Smooth muscle cell (in vitro differentiated cells): ENCODE data around the gene AVPR2. TPM values are rescaled to one million over a fixed set of nuclear protein-coding genes. Genes with fewer than 3 reads are reported as not detected.

Experiments
- DNase-seq: peaks from one replicate; lab custom pipeline; 2025; ENCODE audit not compliant: unreplicated experiment; lab: John Stamatoyannopoulos, UW
- H2AFZ ChIP-seq: fragments of 200-600 bp; sonication (generic); 2 replicates; pipeline ENCODE4 v1.6.0; 2016; ENCODE audit warnings: antibody characterized with exemption, low read depth, mild to moderate bottlenecking
- H3F3A ChIP-seq: fragments of 200-600 bp; sonication (generic); 2 replicates; pipeline ENCODE4 v1.6.0; 2017; ENCODE audit warnings: antibody characterized with exemption, low read depth
- H3K27ac ChIP-seq: fragments of 200-600 bp; sonication (generic); 2 replicates; pipeline ENCODE4 v1.5.1; 2016; ENCODE audit warnings: low read depth, mild to moderate bottlenecking
- H3K27me3 ChIP-seq: fragments of 200-600 bp; sonication (generic); 2 replicates; pipeline ENCODE4 v1.6.1; 2016; ENCODE audit warnings: low read depth, mild to moderate bottlenecking
- H3K36me3 ChIP-seq: fragments of 200-600 bp; sonication (generic); 2 replicates; pipeline ENCODE4 v1.5.1; 2016; ENCODE audit warnings: low read depth
- H3K4me1 ChIP-seq: fragments of 200-600 bp; sonication (generic); 2 replicates; pipeline ENCODE4 v1.5.1; 2016; ENCODE audit warnings: low read depth
- H3K4me2 ChIP-seq: fragments of 200-600 bp; sonication (generic); 2 replicates; pipeline ENCODE4 v1.6.0; 2016; ENCODE audit warnings: mild to moderate bottlenecking
- H3K4me3 ChIP-seq: fragments of 200-600 bp; sonication (generic); 2 replicates; pipeline ENCODE4 v1.5.1; 2016; ENCODE audit warnings: mild to moderate bottlenecking
- H3K79me2 ChIP-seq: fragments of 200-600 bp; sonication (generic); 2 replicates; pipeline ENCODE4 v1.6.0; 2016; ENCODE audit warnings: low read depth, mild to moderate bottlenecking
- H3K9ac ChIP-seq: fragments of 200-600 bp; sonication (generic); 2 replicates; pipeline ENCODE4 v1.6.0; 2016; ENCODE audit warnings: low read depth
- H3K9me3 ChIP-seq: fragments of 200-600 bp; sonication (generic); replicated peaks from 2 replicates; pipeline ENCODE4 v1.5.1; 2016; ENCODE audit warnings: low read depth
- H4K20me1 ChIP-seq: fragments of 200-600 bp; sonication (generic); 2 replicates; pipeline ENCODE4 v1.6.0; 2016; ENCODE audit warnings: low read depth
- CTCF ChIP-seq: fragments of 200-600 bp; sonication (generic); IDR thresholded peaks from 2 replicates; pipeline ENCODE4 v1.5.1; 2017; ENCODE audit warnings: borderline replicate concordance, mild to moderate bottlenecking, antibody characterized with exemption; ENCODE audit not compliant: insufficient read depth, poor library complexity, severe bottlenecking
- WGBS: methylation state at CpG from one replicate; pipeline ENCODE4 v1.1.7; 2016; ENCODE audit warnings: low lambda C conversion rate; 5-methylcytosine and 5-hydroxymethylcytosine counted together
- polyA plus RNA-seq: library from polyadenylated mRNA; unstranded; fragments of >200 nt; fragmentation: Nextera tagmentation; extraction: Ambion mirVana; gene quantifications from 2 replicates; pipeline ENCODE4 v1.2.1, GENCODE V29; 2016
- total RNA-seq: library from RNA; depleted of rRNA; stranded (reverse); fragments of >200 nt; gene quantifications from 2 replicates; pipeline ENCODE4 v1.2.3, GENCODE V29; 2014

Gene AVPR2
- total and polyA plus RNA-seq, 2 experiments from 2014 or later, result not detected

GRCh38 chrX:153934148-153934761 is 29.8 kb downstream of the AVPR2 start:
- Histone ChIP-seq H3K4me3 (peak overlapping the region; percentile 70), H3K27ac (peak overlapping the region; percentile 30), H3K9me3 (no peaks in the 10 kb centered on the region), H3K4me2 (peak overlapping the region; percentile 87), H3K4me1 (no peaks in the 10 kb centered on the region), H3K36me3 (no peaks in the 10 kb centered on the region), H3F3A (no peaks in the 10 kb centered on the region), H2AFZ (no peak overlapping the region), H3K79me2 (peaks cover 9% of the 10 kb centered on the region), H4K20me1 (peaks cover 5% of the 10 kb centered on the region), H3K9ac (peak overlapping the region; percentile 74), H3K27me3 (no peaks in the 10 kb centered on the region)
- DNase-seq, result no peak
- WGBS, result 47% methylated on average over 31 of the region's 33 CpGs
- no peak for TF ChIP-seq CTCF

DNA sequence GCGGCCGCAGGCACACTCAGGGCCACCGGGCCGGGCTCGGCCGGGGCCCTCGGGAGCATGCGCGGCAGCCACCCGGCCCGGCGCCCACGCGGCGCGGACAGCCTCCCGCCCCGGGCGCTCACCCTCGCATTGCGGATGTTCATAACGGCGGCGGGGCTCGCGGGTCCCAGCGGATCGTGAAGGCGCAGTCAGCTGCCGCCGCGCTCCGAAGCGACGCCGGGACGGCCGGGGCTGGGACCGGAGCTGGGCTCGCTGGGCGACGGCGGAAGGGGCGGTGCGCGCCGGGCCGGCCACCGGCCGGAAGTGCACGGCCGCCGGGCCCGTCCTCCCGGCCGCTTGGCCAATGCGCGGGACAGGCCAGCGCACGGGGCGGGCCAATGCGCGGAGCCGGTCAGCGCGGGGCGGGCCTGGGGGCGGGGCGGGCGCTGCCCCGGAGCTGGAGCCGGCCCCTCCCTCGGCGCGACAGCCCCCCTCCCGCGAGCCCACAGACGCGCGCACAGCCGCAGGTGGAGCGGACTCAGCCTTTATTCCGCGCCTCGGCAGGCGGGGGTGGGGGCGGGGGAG is 30.4 kb downstream of the AVPR2 start, which contains the start of gene NAA10:
NAA10 (minus strand) TSS at position 276 of the 564 bp plus-strand sequence; CDS start at position 143, 133 bp downstream.
- Histone ChIP-seq H4K20me1 (peaks cover 5% of the 10 kb centered on the region), H3K79me2 (peaks cover 9% of the 10 kb centered on the region), H3K27me3 (no peaks in the 10 kb centered on the region), H2AFZ (no peak within 1 kb of the TSS), H3K9me3 (no peaks in the 10 kb centered on the region), H3F3A (no peaks in the 10 kb centered on the region), H3K27ac (peak within 1 kb of the TSS; percentile 30), H3K4me1 (no peaks in the 10 kb centered on the region), H3K9ac (peak within 1 kb of the TSS; percentile 74), H3K4me3 (peak within 1 kb of the TSS; percentile 70), H3K4me2 (peak within 1 kb of the TSS; percentile 87), H3K36me3 (no peaks in the 10 kb centered on the region)
- no peak for TF ChIP-seq CTCF
- WGBS, result 61% methylated on average over 56 of the region's 87 CpGs
- DNase-seq, result peak; percentile 10

DNA sequence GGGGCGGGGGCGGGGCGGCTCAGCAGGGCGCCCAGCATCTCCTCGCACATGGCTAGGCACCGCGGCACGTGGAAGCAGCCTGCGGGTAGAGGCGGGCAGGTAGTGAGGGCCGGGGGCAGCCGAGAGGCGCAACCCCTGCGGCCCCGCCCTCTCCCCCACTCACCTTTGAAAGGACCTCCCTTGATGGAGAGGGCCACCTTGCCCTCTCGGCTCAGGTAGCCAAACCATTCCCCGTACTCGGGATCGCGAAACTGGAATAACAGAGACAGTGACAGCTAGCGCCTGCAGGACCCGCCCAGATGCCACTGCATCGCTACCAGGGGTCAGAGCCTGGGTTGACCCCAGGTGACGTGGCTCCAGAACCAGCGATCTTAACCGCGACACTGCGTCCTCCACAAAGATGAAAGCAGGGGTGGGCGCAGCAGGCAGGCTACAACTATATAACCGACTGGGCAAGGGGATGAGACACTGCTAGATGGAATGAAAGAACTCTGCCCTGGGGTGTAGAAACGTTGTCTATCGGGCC is 30.9 kb downstream of the AVPR2 start:
- no peak for DNase-seq
- Histone ChIP-seq H3K4me2 (peak overlapping the region; percentile 79), H3F3A (no peaks in the 10 kb centered on the region), H3K27me3 (no peaks in the 10 kb centered on the region), H3K36me3 (no peaks in the 10 kb centered on the region), H3K4me3 (peak overlapping the region; percentile 70), H3K9ac (no peak overlapping the region), H3K4me1 (no peaks in the 10 kb centered on the region), H3K79me2 (peaks cover 9% of the 10 kb centered on the region), H2AFZ (no peak overlapping the region), H3K27ac (no peak overlapping the region), H4K20me1 (peaks cover 5% of the 10 kb centered on the region), H3K9me3 (no peaks in the 10 kb centered on the region)
- no peak for TF ChIP-seq CTCF
- 50% methylated on average over 23 of the region's 32 CpGs for WGBS

- DNase-seq, result no peak
- H3K27ac ChIP-seq, result no peak overlapping the region
- no peak overlapping the region for H3K4me2 ChIP-seq
- H4K20me1 ChIP-seq, result peaks cover 5% of the 10 kb centered on the region
- no peak overlapping the region for H3K4me3 ChIP-seq
- no peak for TF ChIP-seq CTCF
- H2AFZ ChIP-seq, result no peak overlapping the region
- H3K4me1 ChIP-seq, result no peaks in the 10 kb centered on the region
- H3K36me3 ChIP-seq, result no peaks in the 10 kb centered on the region
- H3F3A ChIP-seq, result no peaks in the 10 kb centered on the region
- H3K9ac ChIP-seq, result no peak overlapping the region
- no peaks in the 10 kb centered on the region for H3K27me3 ChIP-seq
- peaks cover 9% of the 10 kb centered on the region for H3K79me2 ChIP-seq
- 86% methylated on average over 3 of the region's 3 CpGs for WGBS
- no peaks in the 10 kb centered on the region for H3K9me3 ChIP-seq
Observed at GRCh38 chrX:153937056-153937455, 32.6 kb downstream of the AVPR2 start.
